ENCODE measurements around the gene LRCH4. TPM values are rescaled to one million over a fixed set of nuclear protein-coding genes. Genes with fewer than 3 reads are reported as not detected.

The LRCH4 gene
- total and polyA plus RNA-seq, 9 of the 15 experiments (the other 6 are each of a cell fraction or from before 2014, with no cell fraction given): 0.06 to 63.3 (median 15.0) TPM

- TF ChIP-seq ATF1 (CRISPR knock-in tag; IDR thresholded peaks at IDR 0.05) (no peak), ATF1 (tag; IDR thresholded peaks at IDR 0.05) (peak; percentile 98), E2F5 (CRISPR knock-in tag; IDR thresholded peaks at IDR 0.05) (no peak), SNAPC5 (CRISPR knock-in tag; IDR thresholded peaks at IDR 0.05) (no peak), CTCFL (IDR thresholded peaks at IDR 0.05; ENCODE audit: borderline replicate concordance, insufficient read depth, low read depth, low read length, poor library complexity, severe bottlenecking) (no peak), MBD2 (IDR thresholded peaks at IDR 0.05; ENCODE audit: borderline replicate concordance, low read depth) (peak; percentile 100), TCFL5 (CRISPR knock-in tag; conservative IDR thresholded peaks at IDR 0.05) (no peak), E2F8 (IDR thresholded peaks at IDR 0.05; ENCODE audit: low read depth, partially characterized antibody) (peak; percentile 10), CHD2 (IDR thresholded peaks at IDR 0.05; ENCODE audit: low read depth, low read length) (peak; percentile 96), BRD9 (IDR thresholded peaks at IDR 0.05; ENCODE audit: low read depth, partially characterized antibody) (no peak), REST (IDR thresholded peaks at IDR 0.05; ENCODE audit: borderline replicate concordance) (no peak), REST (CRISPR knock-in tag; IDR thresholded peaks at IDR 0.05; ENCODE audit: low read depth) (no peak)
Measured at GRCh38 chr7:100586266-100587025, 517 bp upstream of the LRCH4 start, which contains the start of gene FBXO24 (continued).

All from K562 (cell line).